Measurements from ENCODE around the gene NDUFS6. TPM values are rescaled to one million over a fixed set of nuclear protein-coding genes. Genes with fewer than 3 reads are reported as not detected.

The NDUFS6 gene
- total and polyA plus RNA-seq, 2 donors (not counting 1 experiment from before 2014, with no cell fraction given): 21.8 to 68.5 TPM

- Histone ChIP-seq H3K27ac (ENCODE audit: insufficient read depth, low read length) (no peak overlapping the region), H3K4me2 (ENCODE audit: extremely low read depth, insufficient read depth, low read length) (no peak overlapping the region), H4K20me1 (ENCODE audit: control insufficient read depth, extremely low read depth, insufficient read depth, low read length) (no peaks in the 10 kb centered on the region), H3K4me3 (replicated peaks in 1 of 4; ENCODE audit: control extremely low read depth in 1 of 4, insufficient read depth in 1 of 4, low read depth in 3 of 4, low read length in 4 of 4) (no peak overlapping the region), H3K4me1 (ENCODE audit: control insufficient read depth, extremely low read depth, insufficient read depth, low read length) (no peaks in the 10 kb centered on the region), H3K36me3 (ENCODE audit: control insufficient read depth, insufficient read depth, low read length) (no peaks in the 10 kb centered on the region), H3K9me3 (ENCODE audit: control insufficient read depth, insufficient read depth, low read depth, low read length) (no peaks in the 10 kb centered on the region), H2AFZ (ENCODE audit: low read length) (no peak overlapping the region), H3K79me2 (ENCODE audit: control insufficient read depth, insufficient read depth, low read length) (no peaks in the 10 kb centered on the region), H3K9ac (ENCODE audit: insufficient read depth, low read length) (no peak overlapping the region), H3K27me3 (ENCODE audit: control insufficient read depth, insufficient read depth, low read length) (no peaks in the 10 kb centered on the region)
- peak; percentile 42 for TF ChIP-seq EZH2 (IDR thresholded peaks at IDR 0.05; ENCODE audit: low read length, missing control alignments)
- TF ChIP-seq, protein P1, sequence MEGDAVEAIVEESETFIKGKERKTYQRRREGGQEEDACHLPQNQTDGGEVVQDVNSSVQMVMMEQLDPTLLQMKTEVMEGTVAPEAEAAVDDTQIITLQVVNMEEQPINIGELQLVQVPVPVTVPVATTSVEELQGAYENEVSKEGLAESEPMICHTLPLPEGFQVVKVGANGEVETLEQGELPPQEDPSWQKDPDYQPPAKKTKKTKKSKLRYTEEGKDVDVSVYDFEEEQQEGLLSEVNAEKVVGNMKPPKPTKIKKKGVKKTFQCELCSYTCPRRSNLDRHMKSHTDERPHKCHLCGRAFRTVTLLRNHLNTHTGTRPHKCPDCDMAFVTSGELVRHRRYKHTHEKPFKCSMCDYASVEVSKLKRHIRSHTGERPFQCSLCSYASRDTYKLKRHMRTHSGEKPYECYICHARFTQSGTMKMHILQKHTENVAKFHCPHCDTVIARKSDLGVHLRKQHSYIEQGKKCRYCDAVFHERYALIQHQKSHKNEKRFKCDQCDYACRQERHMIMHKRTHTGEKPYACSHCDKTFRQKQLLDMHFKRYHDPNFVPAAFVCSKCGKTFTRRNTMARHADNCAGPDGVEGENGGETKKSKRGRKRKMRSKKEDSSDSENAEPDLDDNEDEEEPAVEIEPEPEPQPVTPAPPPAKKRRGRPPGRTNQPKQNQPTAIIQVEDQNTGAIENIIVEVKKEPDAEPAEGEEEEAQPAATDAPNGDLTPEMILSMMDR (conservative IDR thresholded peaks at IDR 0.05 in 1 of 2, IDR thresholded peaks at IDR 0.05 in 1 of 2; ENCODE audit: low read depth in 1 of 2, low read length in 2 of 2): peak; percentile 91 to 94
- peak; percentile 45 to 79 for DNase-seq (ENCODE audit: low read depth in 2 of 2)
These were observed 37.7 kb upstream of the NDUFS6 start for GRCh38 chr5:1763548-1763911.

DNA sequence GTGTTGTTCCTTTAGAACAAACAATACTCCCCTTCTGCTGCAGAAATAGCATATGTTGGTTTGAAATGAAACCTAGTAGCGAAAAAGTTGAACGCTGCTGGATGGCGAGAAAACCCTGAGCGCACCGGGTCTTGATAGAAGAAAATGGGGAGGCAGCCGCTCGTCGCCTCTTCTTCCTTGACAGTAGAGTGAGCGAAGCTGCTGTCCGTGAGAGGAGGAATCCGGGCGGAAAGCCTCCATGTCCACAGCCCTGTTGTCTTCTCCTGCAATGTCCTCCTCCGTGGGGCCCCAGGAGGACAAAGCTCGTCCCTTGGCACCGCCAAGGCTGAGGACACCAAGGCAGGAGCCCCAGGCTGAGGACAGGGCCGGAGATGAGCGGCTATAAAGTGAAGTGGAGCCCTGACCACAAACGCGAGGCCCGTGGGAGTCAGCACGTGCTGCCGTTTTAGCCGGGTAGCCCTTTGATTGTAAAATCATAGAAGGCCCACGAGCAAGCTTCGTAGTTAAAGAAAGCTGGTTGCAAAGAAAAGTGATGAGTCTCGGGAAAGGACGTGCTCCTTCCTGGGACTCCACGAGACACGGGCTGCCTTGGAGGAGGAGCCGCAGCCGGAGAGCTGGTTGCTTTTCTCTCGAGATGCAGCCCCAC, 37.1 kb upstream of the NDUFS6 start:
- Histone ChIP-seq H3K4me2 (ENCODE audit: extremely low read depth, insufficient read depth, low read length) (no peak overlapping the region), H4K20me1 (ENCODE audit: control insufficient read depth, extremely low read depth, insufficient read depth, low read length) (no peaks in the 10 kb centered on the region), H3K27ac (ENCODE audit: insufficient read depth, low read length) (no peak overlapping the region), H3K27me3 (ENCODE audit: control insufficient read depth, insufficient read depth, low read length) (no peaks in the 10 kb centered on the region), H3K36me3 (ENCODE audit: control insufficient read depth, insufficient read depth, low read length) (no peaks in the 10 kb centered on the region), H3K9ac (ENCODE audit: insufficient read depth, low read length) (no peak overlapping the region), H3K4me3 (replicated peaks in 1 of 4; ENCODE audit: control extremely low read depth in 1 of 4, insufficient read depth in 1 of 4, low read depth in 3 of 4, low read length in 4 of 4) (no peak overlapping the region), H3K4me1 (ENCODE audit: control insufficient read depth, extremely low read depth, insufficient read depth, low read length) (no peaks in the 10 kb centered on the region), H3K79me2 (ENCODE audit: control insufficient read depth, insufficient read depth, low read length) (no peaks in the 10 kb centered on the region), H3K9me3 (ENCODE audit: control insufficient read depth, insufficient read depth, low read depth, low read length) (no peaks in the 10 kb centered on the region), H2AFZ (ENCODE audit: low read length) (no peak overlapping the region)
- TF ChIP-seq EZH2 (IDR thresholded peaks at IDR 0.05; ENCODE audit: low read length, missing control alignments): no peak
- TF ChIP-seq, protein P1 (conservative IDR thresholded peaks at IDR 0.05 in 1 of 2, IDR thresholded peaks at IDR 0.05 in 1 of 2; ENCODE audit: low read depth in 1 of 2, low read length in 2 of 2): no peak
- no peak for DNase-seq (ENCODE audit: low read depth in 2 of 2)

GRCh38 chr5:1764606-1764960, 36.6 kb upstream of the NDUFS6 start:
- TF ChIP-seq EZH2 (IDR thresholded peaks at IDR 0.05; ENCODE audit: low read length, missing control alignments): no peak
- TF ChIP-seq, protein P1 (conservative IDR thresholded peaks at IDR 0.05 in 1 of 2, IDR thresholded peaks at IDR 0.05 in 1 of 2; ENCODE audit: low read depth in 1 of 2, low read length in 2 of 2): no peak
- DNase-seq (ENCODE audit: low read depth in 2 of 2): no peak
- no peak overlapping the region for H3K4me3 ChIP-seq (replicated peaks in 1 of 4; ENCODE audit: control extremely low read depth in 1 of 4, insufficient read depth in 1 of 4, low read depth in 3 of 4, low read length in 4 of 4)
- no peaks in the 10 kb centered on the region for H3K27me3 ChIP-seq (ENCODE audit: control insufficient read depth, insufficient read depth, low read length)
- no peak overlapping the region for H3K4me2 ChIP-seq (ENCODE audit: extremely low read depth, insufficient read depth, low read length)
- H4K20me1 ChIP-seq (ENCODE audit: control insufficient read depth, extremely low read depth, insufficient read depth, low read length): no peaks in the 10 kb centered on the region
- no peaks in the 10 kb centered on the region for H3K9me3 ChIP-seq (ENCODE audit: control insufficient read depth, insufficient read depth, low read depth, low read length)
- H3K9ac ChIP-seq (ENCODE audit: insufficient read depth, low read length): no peak overlapping the region
- H3K36me3 ChIP-seq (ENCODE audit: control insufficient read depth, insufficient read depth, low read length): no peaks in the 10 kb centered on the region
- H3K4me1 ChIP-seq (ENCODE audit: control insufficient read depth, extremely low read depth, insufficient read depth, low read length): no peaks in the 10 kb centered on the region
- no peaks in the 10 kb centered on the region for H3K79me2 ChIP-seq (ENCODE audit: control insufficient read depth, insufficient read depth, low read length)
- no peak overlapping the region for H3K27ac ChIP-seq (ENCODE audit: insufficient read depth, low read length)
- H2AFZ ChIP-seq (ENCODE audit: low read length): no peak overlapping the region

Measured in fibroblast of lung (primary cell).